Activated naive CD4-positive, alpha-beta T cell treated with anti-CD3 and anti-CD28 coated beads, Interleukin-2, amount 10 ng/mL, durations not matched to agents 7 days and 5 days (primary cell): Measurements from ENCODE around the gene SORL1.
A peak's percentile ranks its signal among the peaks of the same experiment; 100 is the strongest.
"Not testable (repeated sequence)": the region's sequence is repeated elsewhere in the genome, so short reads cannot be mapped to it uniquely, and the experiment has no call there.

Source experiments
- CTCF ChIA-PET: fragments of 350-600 bp; sonication (Branson Sonifier 250); formaldehyde crosslinking; loops from one replicate; lab custom pipeline; 2021; ENCODE audit warnings: antibody characterized with exemption; lab: Charles Lee
- DNase-seq: peaks from one replicate; pipeline ENCODE4 v3.0.0-alpha.2; 2020
- H3K27ac Mint-ChIP-seq: one replicate; pipeline ENCODE4 v1.8.0; 2021; ENCODE audit warnings: mild to moderate bottlenecking, moderate library complexity, mixed read lengths
- H3K27me3 Mint-ChIP-seq: one replicate; pipeline ENCODE4 v1.8.0; 2021; ENCODE audit warnings: mild to moderate bottlenecking, mixed read lengths
- H3K36me3 Mint-ChIP-seq: one replicate; pipeline ENCODE4 v1.8.0; 2021; ENCODE audit warnings: mixed read lengths
- H3K4me1 Mint-ChIP-seq: one replicate; pipeline ENCODE4 v1.8.0; 2021; ENCODE audit warnings: mixed read lengths
- H3K4me3 Mint-ChIP-seq: one replicate; pipeline ENCODE4 v1.8.0; 2021; ENCODE audit warnings: mild to moderate bottlenecking, moderate library complexity, mixed read lengths
- H3K9me3 Mint-ChIP-seq: one replicate; pipeline ENCODE4 v1.8.0; 2021; ENCODE audit warnings: mixed read lengths

The SORL1 gene

DNA sequence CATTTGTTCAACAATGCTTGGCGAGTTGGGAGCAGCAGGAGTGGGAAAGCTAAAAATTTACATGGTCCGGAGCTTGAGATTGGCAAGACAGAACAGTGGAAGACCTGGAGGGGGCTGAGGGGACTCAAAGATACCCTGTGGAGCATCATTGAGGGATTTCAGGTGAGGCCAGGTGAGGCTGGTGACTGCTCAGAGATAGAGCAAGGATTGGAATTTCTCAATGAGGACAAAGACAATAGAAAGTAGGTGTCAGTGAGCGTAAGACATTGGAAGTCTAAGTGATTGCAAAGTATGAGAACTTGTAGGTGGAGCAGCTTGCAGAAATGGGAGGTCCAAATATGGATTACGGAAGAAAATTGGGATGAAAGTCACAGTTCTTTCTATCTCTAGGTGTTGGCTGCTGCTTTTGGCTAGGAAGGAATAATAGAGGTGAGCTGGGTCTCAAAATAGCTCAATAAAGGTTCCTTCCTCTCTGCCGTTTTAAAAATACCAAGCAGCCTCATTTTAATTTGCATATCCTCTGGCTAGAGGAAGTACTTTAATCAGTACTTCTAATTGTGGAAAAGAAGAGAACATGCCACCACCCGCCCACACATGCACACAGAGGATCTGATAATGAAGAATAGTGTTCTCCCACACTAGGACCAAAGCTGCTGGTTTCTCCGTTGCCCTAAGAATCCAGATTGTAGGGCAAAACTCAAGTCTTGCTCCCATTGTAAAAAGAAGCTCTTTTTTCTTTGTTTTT, 42.4 kb downstream of the SORL1 start:
- CTCF ChIA-PET, result interaction anchor here (1.0 to 1.9 kb wide), 3 partner anchors 33 to 96 kb away, joined by 3 to 5 read pairs (median 5); no protein-coding TSS in a partner anchor
- peak; percentile 30 for DNase-seq
- H3K36me3 Mint-ChIP-seq, result peaks cover 79% of the 10 kb centered on the region

DNA sequence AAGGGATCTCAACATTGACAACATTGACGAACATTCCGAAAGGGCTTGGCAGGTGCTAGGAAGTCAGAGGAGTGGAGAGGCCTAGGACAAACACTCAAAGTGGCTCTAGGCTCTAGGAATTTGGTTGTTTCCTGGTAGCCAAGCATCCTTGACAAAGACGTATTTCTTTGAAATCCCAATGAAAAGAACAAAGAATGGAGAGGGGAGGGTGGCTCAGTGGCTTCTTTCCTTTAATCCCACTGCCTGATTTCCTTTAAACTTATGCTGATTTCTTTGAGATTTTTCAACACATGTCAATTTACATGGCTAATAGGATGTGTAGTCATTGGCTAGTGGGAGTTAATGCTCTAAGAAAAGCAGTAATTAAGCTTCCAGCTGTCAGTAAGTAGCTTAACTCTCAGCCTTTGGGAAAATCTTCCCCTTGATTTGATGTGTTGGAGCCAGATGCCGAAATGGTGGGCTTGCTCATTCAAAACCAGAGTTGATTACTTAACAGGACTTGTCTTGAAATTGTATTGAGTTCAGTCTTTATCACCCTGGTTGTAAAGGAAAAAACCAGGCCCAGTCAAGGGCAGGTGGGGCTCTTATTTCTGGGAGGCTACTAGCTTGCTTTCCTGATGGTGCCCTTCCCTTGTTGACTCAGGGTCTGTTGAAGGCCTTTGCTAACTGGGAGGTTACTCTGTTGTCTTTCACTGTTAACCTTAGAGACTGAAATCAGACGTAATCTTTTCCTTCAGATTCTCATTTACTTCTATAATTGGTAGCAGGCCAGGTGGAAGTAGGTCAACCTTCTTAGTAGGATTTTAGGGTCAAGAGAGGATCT, 45.3 kb downstream of the SORL1 start:
- Mint-ChIP-seq H3K27ac (no peak overlapping the region), H3K4me3 (no peak overlapping the region), H3K9me3 (peaks cover 5% of the 10 kb centered on the region), H3K27me3 (no peaks in the 10 kb centered on the region), H3K36me3 (peaks cover 82% of the 10 kb centered on the region), H3K4me1 (peaks cover 41% of the 10 kb centered on the region)
- CTCF ChIA-PET, result no interaction called here
- no peak for DNase-seq

More for the DNA sequence above, 42.4 kb downstream of the SORL1 start:
- Mint-ChIP-seq H3K4me3 (peak overlapping the region; percentile 1), H3K27ac (peak overlapping the region; percentile 75), H3K27me3 (no peaks in the 10 kb centered on the region), H3K9me3 (no peaks in the 10 kb centered on the region), H3K4me1 (peaks cover 34% of the 10 kb centered on the region)

GRCh38 chr11:121499405-121499804, 47.3 kb downstream of the SORL1 start:
- peak overlapping the region; percentile 33 for H3K27ac Mint-ChIP-seq
- H3K4me1 Mint-ChIP-seq, result peaks cover 30% of the 10 kb centered on the region
- no peak for DNase-seq
- H3K36me3 Mint-ChIP-seq, result peaks cover 87% of the 10 kb centered on the region
- CTCF ChIA-PET, result no interaction called here
- H3K4me3 Mint-ChIP-seq, result no peak overlapping the region
- no peaks in the 10 kb centered on the region for H3K27me3 Mint-ChIP-seq
- H3K9me3 Mint-ChIP-seq, result peaks cover 5% of the 10 kb centered on the region

GRCh38 chr11:121500275-121500674, 48.2 kb downstream of the SORL1 start:
- Mint-ChIP-seq H3K27me3 (no peaks in the 10 kb centered on the region), H3K4me1 (peaks cover 22% of the 10 kb centered on the region), H3K36me3 (peaks cover 90% of the 10 kb centered on the region), H3K9me3 (peaks cover 6% of the 10 kb centered on the region), H3K27ac (no peak overlapping the region), H3K4me3 (no peak overlapping the region)
- CTCF ChIA-PET, result no interaction called here
- DNase-seq, result no peak

DNA sequence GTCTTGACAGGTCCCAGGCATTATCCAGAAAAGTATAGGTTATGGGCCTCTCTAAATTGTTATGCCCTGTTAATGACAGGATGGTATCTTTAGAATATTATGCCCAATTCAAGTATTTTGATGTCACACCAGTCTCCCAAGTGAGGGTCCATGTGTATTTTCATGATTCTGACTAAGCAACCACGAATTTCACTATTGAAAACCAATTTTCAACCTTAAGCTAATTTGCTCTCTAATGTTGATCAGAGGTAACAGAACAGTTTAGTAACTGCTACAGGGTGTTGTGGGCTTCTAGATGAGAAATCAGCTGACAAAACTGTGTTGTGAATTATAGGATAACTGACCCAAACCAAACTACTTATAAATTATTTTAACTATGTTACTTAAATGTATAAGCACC, 48.6 kb downstream of the SORL1 start:
- peaks cover 17% of the 10 kb centered on the region for H3K4me1 Mint-ChIP-seq
- CTCF ChIA-PET, result no interaction called here
- no peak for DNase-seq
- H3K4me3 Mint-ChIP-seq, result no peak overlapping the region
- peaks cover 90% of the 10 kb centered on the region for H3K36me3 Mint-ChIP-seq
- peaks cover 9% of the 10 kb centered on the region for H3K9me3 Mint-ChIP-seq
- H3K27me3 Mint-ChIP-seq, result no peaks in the 10 kb centered on the region
- H3K27ac Mint-ChIP-seq, result no peak overlapping the region

GRCh38 chr11:121503051-121503450, 50.9 kb downstream of the SORL1 start:
- no peak overlapping the region for H3K4me3 Mint-ChIP-seq
- H3K36me3 Mint-ChIP-seq, result peaks cover 88% of the 10 kb centered on the region
- CTCF ChIA-PET, result no interaction called here
- peaks cover 19% of the 10 kb centered on the region for H3K9me3 Mint-ChIP-seq
- no peaks in the 10 kb centered on the region for H3K27me3 Mint-ChIP-seq
- H3K4me1 Mint-ChIP-seq, result peaks cover 19% of the 10 kb centered on the region
- peak overlapping the region; percentile 19 for H3K27ac Mint-ChIP-seq
- no peak for DNase-seq

- CTCF ChIA-PET, H3K27ac Mint-ChIP-seq, H3K4me3 Mint-ChIP-seq, H3K27me3 Mint-ChIP-seq, DNase-seq: not testable (repeated sequence)
- Mint-ChIP-seq H3K4me1 (peaks cover 19% of the 10 kb centered on the region), H3K9me3 (peaks cover 18% of the 10 kb centered on the region), H3K36me3 (peaks cover 83% of the 10 kb centered on the region)
These were observed 54.1 kb downstream of the SORL1 start for GRCh38 chr11:121506237-121506636.

- Mint-ChIP-seq H3K36me3 (peaks cover 83% of the 10 kb centered on the region), H3K4me3 (no peak overlapping the region), H3K27ac (no peak overlapping the region), H3K9me3 (peaks cover 14% of the 10 kb centered on the region), H3K27me3 (no peaks in the 10 kb centered on the region), H3K4me1 (peaks cover 29% of the 10 kb centered on the region)
- DNase-seq, result no peak
- CTCF ChIA-PET, result no interaction called here
These were observed 56.3 kb downstream of the SORL1 start for GRCh38 chr11:121508449-121508848.

DNA sequence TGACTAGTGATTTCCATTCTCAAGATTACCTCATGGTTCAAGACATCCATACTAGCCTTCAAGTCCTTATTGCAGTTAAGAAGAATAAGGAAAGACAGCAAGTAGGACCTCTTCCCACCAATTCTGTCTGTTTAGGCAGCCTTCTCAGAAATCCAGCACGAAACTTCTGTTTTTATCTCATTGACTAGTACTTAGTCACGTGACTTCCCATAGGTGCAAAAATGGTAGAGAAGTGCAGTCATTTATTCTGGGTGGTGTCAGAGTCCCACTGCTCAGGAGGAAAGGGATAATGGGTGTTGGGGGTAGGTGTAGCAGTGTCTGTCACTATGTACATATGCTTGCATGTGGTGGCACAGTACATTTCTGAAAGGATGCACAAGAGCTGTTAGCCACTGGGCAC, 58.3 kb downstream of the SORL1 start:
- H3K4me1 Mint-ChIP-seq, result peaks cover 48% of the 10 kb centered on the region
- no peak overlapping the region for H3K27ac Mint-ChIP-seq

DNA sequence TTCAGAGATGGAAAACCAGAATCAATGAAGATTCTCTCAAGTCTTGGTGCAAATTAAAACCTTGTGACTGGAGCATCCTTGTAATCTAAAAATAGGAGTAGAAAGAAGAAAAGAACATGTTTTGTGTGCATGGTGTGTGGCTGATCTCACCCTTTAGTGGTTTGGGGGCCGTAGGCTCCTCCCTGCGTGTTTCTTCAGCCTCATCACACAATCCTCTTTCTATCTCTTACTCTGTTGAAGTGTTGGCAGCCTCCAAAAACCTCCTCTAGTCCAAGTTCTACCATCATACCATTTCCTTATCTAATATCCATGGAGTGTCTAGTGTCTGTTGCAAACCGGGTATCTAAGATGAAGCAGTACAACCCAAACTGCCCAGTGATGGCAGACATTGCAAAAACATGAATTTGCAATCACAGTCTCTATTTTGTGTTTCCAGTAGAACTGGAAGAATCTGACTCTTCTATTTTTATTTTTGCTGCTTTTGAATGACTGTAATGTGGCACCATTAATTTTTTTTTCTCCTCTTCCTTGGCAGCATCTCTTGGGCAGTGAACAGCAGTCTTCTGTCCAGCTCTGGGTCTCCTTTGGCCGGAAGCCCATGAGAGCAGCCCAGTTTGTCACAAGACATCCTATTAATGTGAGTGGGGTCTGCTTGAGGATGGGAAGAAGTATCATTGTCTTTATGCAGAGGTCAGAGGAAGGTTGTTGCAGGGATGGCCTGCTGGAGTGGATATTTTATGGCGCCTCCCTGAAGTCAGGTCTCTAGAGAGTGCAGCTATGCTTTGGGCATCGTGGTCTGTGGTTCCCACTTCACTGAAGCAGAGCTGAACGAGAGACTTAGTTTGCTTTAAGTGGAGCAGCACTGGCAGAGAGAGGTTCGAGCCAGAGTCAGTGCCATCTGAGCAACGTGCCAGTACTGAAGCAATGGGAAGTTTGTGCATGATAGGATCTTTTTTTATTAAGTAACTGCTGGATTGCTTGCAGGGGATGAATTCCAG, 60.7 kb downstream of the SORL1 start:
- peaks cover 82% of the 10 kb centered on the region for H3K36me3 Mint-ChIP-seq
- peaks cover 51% of the 10 kb centered on the region for H3K4me1 Mint-ChIP-seq
- H3K27me3 Mint-ChIP-seq, result no peaks in the 10 kb centered on the region
- H3K27ac Mint-ChIP-seq, result peak overlapping the region; percentile 37
- no peak for DNase-seq
- CTCF ChIA-PET, result interaction anchor here (0.8 kb wide), 1 partner anchor 20 kb away, joined by 3 read pairs; no protein-coding TSS in a partner anchor
- H3K9me3 Mint-ChIP-seq, result no peaks in the 10 kb centered on the region
- H3K4me3 Mint-ChIP-seq, result no peak overlapping the region

More for the DNA sequence above, 58.3 kb downstream of the SORL1 start:
- H3K27me3 Mint-ChIP-seq, result no peaks in the 10 kb centered on the region
- no peak for DNase-seq
- CTCF ChIA-PET, result no interaction called here
- H3K36me3 Mint-ChIP-seq, result peaks cover 84% of the 10 kb centered on the region
- no peak overlapping the region for H3K4me3 Mint-ChIP-seq
- H3K9me3 Mint-ChIP-seq, result peaks cover 11% of the 10 kb centered on the region

DNA sequence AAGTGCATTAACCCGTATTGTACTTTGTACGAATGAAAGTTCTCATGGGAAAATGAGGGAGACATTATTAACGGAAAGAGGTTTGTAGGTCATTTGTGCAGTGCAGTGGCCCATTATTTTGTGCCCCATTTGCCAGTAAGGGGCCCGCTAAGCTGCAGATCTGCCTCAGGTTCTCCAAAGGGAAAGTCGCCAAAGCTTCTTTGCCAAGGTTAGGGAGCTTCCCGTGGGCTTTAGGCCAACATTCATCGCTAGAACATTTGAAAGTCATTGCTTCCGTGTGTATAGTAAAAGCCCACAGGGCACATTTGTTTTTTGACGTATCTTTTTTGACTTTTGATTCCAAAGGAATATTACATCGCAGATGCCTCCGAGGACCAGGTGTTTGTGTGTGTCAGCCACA, 61.7 kb downstream of the SORL1 start:
- H3K27me3 Mint-ChIP-seq, result no peaks in the 10 kb centered on the region
- no peaks in the 10 kb centered on the region for H3K9me3 Mint-ChIP-seq
- H3K36me3 Mint-ChIP-seq, result peaks cover 84% of the 10 kb centered on the region
- H3K27ac Mint-ChIP-seq, result no peak overlapping the region
- no peak overlapping the region for H3K4me3 Mint-ChIP-seq
- peaks cover 49% of the 10 kb centered on the region for H3K4me1 Mint-ChIP-seq
- CTCF ChIA-PET, result no interaction called here
- DNase-seq, result no peak

GRCh38 chr11:121514432-121515334, 62.6 kb downstream of the SORL1 start:
- Mint-ChIP-seq H3K27ac (peak overlapping the region; percentile 71), H3K9me3 (no peaks in the 10 kb centered on the region), H3K4me1 (peaks cover 48% of the 10 kb centered on the region), H3K36me3 (peaks cover 87% of the 10 kb centered on the region), H3K27me3 (no peaks in the 10 kb centered on the region), H3K4me3 (no peak overlapping the region)
- CTCF ChIA-PET, result no interaction called here
- DNase-seq, result no peak

DNA sequence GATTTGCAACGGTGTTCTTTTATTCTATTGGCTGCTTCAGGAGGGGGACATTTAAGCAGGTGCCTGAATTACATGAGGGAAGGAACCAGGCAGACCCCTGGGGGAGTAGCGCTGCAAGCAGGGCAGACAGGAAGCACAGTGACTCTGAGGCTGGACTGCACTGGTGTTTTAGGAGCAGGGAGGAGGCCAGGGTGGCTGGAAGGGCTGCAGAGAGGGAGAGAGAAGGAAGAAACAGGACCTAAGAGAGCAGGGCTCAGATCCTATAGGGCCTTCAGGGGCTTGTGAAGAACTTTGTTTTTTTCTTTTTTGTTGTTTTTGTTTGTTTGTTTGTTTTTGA, 63.2 kb downstream of the SORL1 start:
- H3K4me1 Mint-ChIP-seq, result peaks cover 50% of the 10 kb centered on the region
- H3K36me3 Mint-ChIP-seq, result peaks cover 88% of the 10 kb centered on the region
- no peak for DNase-seq
- no peak overlapping the region for H3K4me3 Mint-ChIP-seq
- H3K27me3 Mint-ChIP-seq, result no peaks in the 10 kb centered on the region
- H3K9me3 Mint-ChIP-seq, result no peaks in the 10 kb centered on the region
- peak overlapping the region; percentile 15 for H3K27ac Mint-ChIP-seq
- CTCF ChIA-PET, result no interaction called here
